HepG2 (cell line): ENCODE data around the gene HEXIM1. TPM values are rescaled to one million over a fixed set of nuclear protein-coding genes. Genes with fewer than 3 reads are reported as not detected.
A peak's percentile ranks its signal among the peaks of the same experiment; 100 is the strongest.

Experiments used
- CEBPG ChIP-seq: IDR thresholded peaks from 2 replicates; pipeline ENCODE4 v1.6.1; 2016
- CENPX ChIP-seq: sonication (generic); formaldehyde crosslinking; IDR thresholded peaks from 2 replicates; pipeline ENCODE4 v1.9.0; 2021; ENCODE audit warnings: mild to moderate bottlenecking, missing genetic modification reagents, moderate library complexity
- CHCHD3 ChIP-seq: sonication (generic); formaldehyde crosslinking; IDR thresholded peaks from 2 replicates; pipeline ENCODE4 v1.8.0; 2022; ENCODE audit warnings: mild to moderate bottlenecking, missing genetic modification reagents, moderate library complexity
- FLYWCH1 ChIP-seq: sonication (generic); formaldehyde crosslinking; IDR thresholded peaks from 2 replicates; pipeline ENCODE4 v1.8.1; 2023; ENCODE audit warnings: mild to moderate bottlenecking, missing genetic modification reagents
- LCORL ChIP-seq, 2 experiments: fragments of 450-650 bp in 1 of 2; sonication (generic) in 1 of 2; formaldehyde crosslinking in 1 of 2; IDR thresholded peaks; 2 replicates each; pipeline versions ENCODE4 v1.5.0 to v1.6.1; 2017 to 2020; ENCODE audit warnings: antibody characterized with exemption in 1 of 2, missing genetic modification reagents in 1 of 2
- NCOA2 ChIP-seq: sonication (generic); formaldehyde crosslinking; IDR thresholded peaks from 2 replicates; pipeline ENCODE4 v1.8.0; 2022; ENCODE audit warnings: inconsistent platforms
- POLR2G ChIP-seq: fragments of 200-400 bp; formaldehyde crosslinking; IDR thresholded peaks from 2 replicates; pipeline ENCODE4 v1.6.1; 2018; ENCODE audit warnings: mild to moderate bottlenecking, low read depth, low read length, moderate library complexity
- RFX3 ChIP-seq: IDR thresholded peaks from 2 replicates; pipeline ENCODE4 v1.6.1; 2016; ENCODE audit warnings: missing biosample characterization, missing genetic modification reagents
- SAP130 ChIP-seq: IDR thresholded peaks from 2 replicates; pipeline ENCODE4 v1.6.1; 2016; ENCODE audit warnings: low read depth
- SETDB1 ChIP-seq: sonication (generic); formaldehyde crosslinking; IDR thresholded peaks from 2 replicates; pipeline ENCODE4 v1.5.1; 2020; ENCODE audit warnings: missing genetic modification reagents, mild to moderate bottlenecking, borderline replicate concordance
- STAG1 ChIP-seq: sonication (generic); formaldehyde crosslinking; IDR thresholded peaks from 2 replicates; pipeline ENCODE4 v1.4.0; 2020; ENCODE audit warnings: missing genetic modification reagents
- SYNCRIP ChIP-seq: fragments of 200-400 bp; formaldehyde crosslinking; IDR thresholded peaks from 2 replicates; pipeline ENCODE4 v1.6.1; 2018; ENCODE audit warnings: mild to moderate bottlenecking, low read depth, low read length; ENCODE audit not compliant: insufficient read depth
- TBX2 ChIP-seq: sonication (generic); formaldehyde crosslinking; IDR thresholded peaks from 2 replicates; pipeline ENCODE4 v1.5.0; 2020; ENCODE audit warnings: missing genetic modification reagents, mild to moderate bottlenecking, borderline replicate concordance
- ZBTB21 ChIP-seq: sonication (generic); formaldehyde crosslinking; IDR thresholded peaks from 2 replicates; pipeline ENCODE4 v1.4.0; 2020; ENCODE audit warnings: missing genetic modification reagents
- ZBTB7A ChIP-seq: sonication (generic); formaldehyde crosslinking; IDR thresholded peaks from 2 replicates; pipeline ENCODE4 v1.8.0; 2022; ENCODE audit warnings: mild to moderate bottlenecking, missing genetic modification reagents
- ZNF17 ChIP-seq: sonication (generic); formaldehyde crosslinking; IDR thresholded peaks from 2 replicates; pipeline ENCODE4 v1.5.0; 2020; ENCODE audit warnings: mild to moderate bottlenecking, missing genetic modification reagents
- ZNF282 ChIP-seq: fragments of 450-650 bp; IDR thresholded peaks from 2 replicates; pipeline ENCODE4 v1.6.1; 2018; ENCODE audit not compliant: partially characterized antibody
- ZNF3 ChIP-seq: IDR thresholded peaks from 2 replicates; pipeline ENCODE4 v1.7.0; 2017; ENCODE audit warnings: inconsistent platforms
- ZNF75D ChIP-seq: sonication (generic); formaldehyde crosslinking; IDR thresholded peaks from 2 replicates; pipeline ENCODE4 v1.8.1; 2023; ENCODE audit warnings: missing genetic modification reagents, mild to moderate bottlenecking, borderline replicate concordance
- ZNF891 ChIP-seq: sonication (generic); formaldehyde crosslinking; IDR thresholded peaks from 2 replicates; pipeline ENCODE4 v1.5.0; 2020; ENCODE audit warnings: mild to moderate bottlenecking, missing genetic modification reagents
- ZSCAN31 ChIP-seq: sonication (generic); formaldehyde crosslinking; IDR thresholded peaks from 2 replicates; pipeline ENCODE4 v1.5.0; 2020; ENCODE audit warnings: low read depth, mild to moderate bottlenecking, missing genetic modification reagents
- polyA plus RNA-seq, 8 experiments: library from polyadenylated mRNA; depleted of rRNA in 3 of 8; stranded (reverse) in 7 of 8; unstranded in 1 of 8; fragments of >200 nt; fragmentation: Illumina TruSeq in 4 of 8; extraction: Trizol in 4 of 8; gene quantifications; 2 replicates each; pipeline versions ENCODE4 v1.2.1 to v1.2.3, GENCODE V29; 2011 to 2016; ENCODE audit warnings: low read depth in 4 of 8, missing spikeins in 1 of 8, mixed read lengths in 1 of 8; ENCODE audit not compliant: insufficient read depth in 1 of 8
- total RNA-seq, 5 experiments: library from RNA; depleted of rRNA; stranded (reverse); fragments of >200 nt; fragmentation: Illumina TruSeq; extraction: Trizol; gene quantifications; 2 replicates each; pipeline ENCODE4 v1.2.3, GENCODE V29; 2016; ENCODE audit warnings: low read depth in 1 of 5
- TF ChIP-seq, protein P1 (sequence below): sonication (generic); formaldehyde crosslinking; IDR thresholded peaks from 2 replicates; pipeline ENCODE4 v1.4.0; 2020; ENCODE audit warnings: missing genetic modification reagents, borderline replicate concordance
- TF ChIP-seq, protein P2 (sequence below): IDR thresholded peaks from 2 replicates; pipeline ENCODE4 v1.6.1; 2016
- TF ChIP-seq, protein P3 (sequence below): IDR thresholded peaks from 2 replicates; pipeline ENCODE4 v1.6.1; 2016; ENCODE audit warnings: mild to moderate bottlenecking, missing biosample characterization, missing genetic modification reagents
- TF ChIP-seq, protein P4 (sequence below): IDR thresholded peaks from 2 replicates; pipeline ENCODE4 v1.6.1; 2016; ENCODE audit warnings: missing genetic modification reagents, missing compliant biosample characterization
- TF ChIP-seq, protein P5 (sequence below): sonication (generic); formaldehyde crosslinking; IDR thresholded peaks from 2 replicates; pipeline ENCODE4 v1.8.0; 2022; ENCODE audit warnings: missing genetic modification reagents, low read depth, mild to moderate bottlenecking, borderline replicate concordance

HEXIM1 gene
- total and polyA plus RNA-seq, 2 of the 13 experiments (the other 11 are each of a cell fraction or from before 2014, with no cell fraction given), result 10.5 to 16.6 TPM

DNA sequence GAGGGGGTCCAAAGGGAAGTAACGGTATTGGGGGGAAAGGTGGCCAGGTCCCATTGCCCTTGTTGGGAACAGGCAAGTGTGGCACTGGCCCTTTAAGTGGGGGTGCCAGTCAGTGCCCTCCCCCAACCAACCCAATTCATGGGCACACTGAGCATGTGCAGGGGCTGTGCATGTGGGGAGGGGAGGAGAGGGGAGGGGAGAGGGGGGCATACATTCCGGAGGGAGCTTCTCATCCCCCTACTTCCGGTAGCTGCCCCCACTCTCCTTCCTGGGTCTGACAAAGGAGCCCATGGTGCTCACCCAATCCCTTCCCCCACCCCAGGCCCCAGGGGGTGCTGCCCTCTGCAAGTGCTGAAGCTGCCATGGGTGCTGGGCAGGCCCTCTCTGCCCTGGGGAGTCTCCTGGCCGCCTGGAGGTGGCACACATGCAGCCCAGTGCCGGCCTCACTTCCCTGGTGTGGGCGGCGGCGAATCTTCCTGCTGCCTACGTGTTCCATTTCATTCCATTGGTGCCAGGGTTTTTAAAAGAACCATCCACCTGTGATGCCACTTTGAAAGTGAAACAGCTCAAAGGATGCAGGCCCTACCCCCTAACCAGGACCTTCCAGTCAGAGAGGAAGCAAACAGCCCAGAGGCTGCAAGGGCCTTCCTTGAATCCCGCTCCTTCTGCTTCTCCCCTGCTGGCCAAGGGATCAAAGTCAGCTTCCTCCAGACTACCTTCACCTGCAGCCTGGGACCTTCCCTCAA lies 24.4 kb downstream of the HEXIM1 start (continued):
- TF ChIP-seq, protein P1, sequence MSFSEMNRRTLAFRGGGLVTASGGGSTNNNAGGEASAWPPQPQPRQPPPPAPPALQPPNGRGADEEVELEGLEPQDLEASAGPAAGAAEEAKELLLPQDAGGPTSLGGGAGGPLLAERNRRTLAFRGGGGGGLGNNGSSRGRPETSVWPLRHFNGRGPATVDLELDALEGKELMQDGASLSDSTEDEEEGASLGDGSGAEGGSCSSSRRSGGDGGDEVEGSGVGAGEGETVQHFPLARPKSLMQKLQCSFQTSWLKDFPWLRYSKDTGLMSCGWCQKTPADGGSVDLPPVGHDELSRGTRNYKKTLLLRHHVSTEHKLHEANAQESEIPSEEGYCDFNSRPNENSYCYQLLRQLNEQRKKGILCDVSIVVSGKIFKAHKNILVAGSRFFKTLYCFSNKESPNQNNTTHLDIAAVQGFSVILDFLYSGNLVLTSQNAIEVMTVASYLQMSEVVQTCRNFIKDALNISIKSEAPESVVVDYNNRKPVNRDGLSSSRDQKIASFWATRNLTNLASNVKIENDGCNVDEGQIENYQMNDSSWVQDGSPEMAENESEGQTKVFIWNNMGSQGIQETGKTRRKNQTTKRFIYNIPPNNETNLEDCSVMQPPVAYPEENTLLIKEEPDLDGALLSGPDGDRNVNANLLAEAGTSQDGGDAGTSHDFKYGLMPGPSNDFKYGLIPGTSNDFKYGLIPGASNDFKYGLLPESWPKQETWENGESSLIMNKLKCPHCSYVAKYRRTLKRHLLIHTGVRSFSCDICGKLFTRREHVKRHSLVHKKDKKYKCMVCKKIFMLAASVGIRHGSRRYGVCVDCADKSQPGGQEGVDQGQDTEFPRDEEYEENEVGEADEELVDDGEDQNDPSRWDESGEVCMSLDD, result peak; percentile 71; the same call in 1 of the 2 replicates
- TF ChIP-seq ZBTB7A (CRISPR knock-in tag) (peak; percentile 79; the same call in 1 of the 2 replicates), TBX2 (peak; percentile 83), LCORL (IDR thresholded peaks at IDR 0.05) (no peak), LCORL (CRISPR knock-in tag; IDR thresholded peaks at IDR 0.05) (peak; percentile 91), ZNF282 (no peak), ZSCAN31 (peak; percentile 92), STAG1 (CRISPR knock-in tag) (no peak), ZBTB21 (CRISPR knock-in tag) (no peak; the same call in 1 of the 2 replicates), CENPX (CRISPR knock-in tag) (no peak), ZNF75D (CRISPR knock-in tag) (no peak), SAP130 (CRISPR knock-in tag) (peak; percentile 81), POLR2G (peak; percentile 81), RFX3 (CRISPR knock-in tag) (no peak), ZNF17 (CRISPR knock-in tag) (no peak), ZNF891 (no peak; the same call in 1 of the 2 replicates), SETDB1 (CRISPR knock-in tag) (no peak), FLYWCH1 (CRISPR knock-in tag) (no peak), CHCHD3 (CRISPR knock-in tag) (peak; percentile 61; the same call in 1 of the 2 replicates), SYNCRIP (no peak), NCOA2 (peak; percentile 74), CEBPG (CRISPR knock-in tag) (no peak), ZNF3 (CRISPR knock-in tag) (no peak)
- TF ChIP-seq, protein P2, sequence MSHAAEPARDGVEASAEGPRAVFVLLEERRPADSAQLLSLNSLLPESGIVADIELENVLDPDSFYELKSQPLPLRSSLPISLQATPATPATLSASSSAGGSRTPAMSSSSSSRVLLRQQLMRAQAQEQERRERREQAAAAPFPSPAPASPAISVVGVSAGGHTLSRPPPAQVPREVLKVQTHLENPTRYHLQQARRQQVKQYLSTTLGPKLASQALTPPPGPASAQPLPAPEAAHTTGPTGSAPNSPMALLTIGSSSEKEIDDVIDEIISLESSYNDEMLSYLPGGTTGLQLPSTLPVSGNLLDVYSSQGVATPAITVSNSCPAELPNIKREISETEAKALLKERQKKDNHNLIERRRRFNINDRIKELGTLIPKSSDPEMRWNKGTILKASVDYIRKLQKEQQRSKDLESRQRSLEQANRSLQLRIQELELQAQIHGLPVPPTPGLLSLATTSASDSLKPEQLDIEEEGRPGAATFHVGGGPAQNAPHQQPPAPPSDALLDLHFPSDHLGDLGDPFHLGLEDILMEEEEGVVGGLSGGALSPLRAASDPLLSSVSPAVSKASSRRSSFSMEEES (CRISPR knock-in tag), result peak; percentile 53; the same call in 1 of the 2 replicates
- TF ChIP-seq, protein P3, sequence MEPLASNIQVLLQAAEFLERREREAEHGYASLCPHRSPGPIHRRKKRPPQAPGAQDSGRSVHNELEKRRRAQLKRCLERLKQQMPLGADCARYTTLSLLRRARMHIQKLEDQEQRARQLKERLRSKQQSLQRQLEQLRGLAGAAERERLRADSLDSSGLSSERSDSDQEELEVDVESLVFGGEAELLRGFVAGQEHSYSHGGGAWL (CRISPR knock-in tag), result peak; percentile 55; the same call in 1 of the 2 replicates
- TF ChIP-seq, protein P4, sequence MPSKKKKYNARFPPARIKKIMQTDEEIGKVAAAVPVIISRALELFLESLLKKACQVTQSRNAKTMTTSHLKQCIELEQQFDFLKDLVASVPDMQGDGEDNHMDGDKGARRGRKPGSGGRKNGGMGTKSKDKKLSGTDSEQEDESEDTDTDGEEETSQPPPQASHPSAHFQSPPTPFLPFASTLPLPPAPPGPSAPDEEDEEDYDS (CRISPR knock-in tag), result peak; percentile 69
- TF ChIP-seq, protein P5, sequence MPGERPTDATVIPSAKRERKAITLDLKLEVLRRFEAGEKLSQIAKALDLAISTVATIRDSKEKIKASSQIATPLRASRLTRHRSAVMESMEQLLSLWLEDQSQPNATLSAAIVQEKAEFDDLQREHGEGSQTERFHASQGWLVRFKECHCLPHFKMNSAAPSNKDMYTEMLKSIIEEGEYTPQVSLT, result no peak
